ENCODE results near the gene INHBA.

The INHBA gene

GRCh38 chr7:41688906-41689305, 14.0 kb downstream of the INHBA start:
- no peak for DNase-seq (ENCODE audit: low read depth in 2 of 2)

- no peak for DNase-seq (ENCODE audit: low read depth in 2 of 2)
Observed at GRCh38 chr7:41688012-41688625, 14.8 kb downstream of the INHBA start.

GRCh38 chr7:41685684-41686083, 17.2 kb downstream of the INHBA start:
- no peak for DNase-seq (ENCODE audit: low read depth in 2 of 2)

- DNase-seq (ENCODE audit: low read depth in 2 of 2), result no peak
Observed at GRCh38 chr7:41682422-41682821, 20.5 kb downstream of the INHBA start.

- DNase-seq (ENCODE audit: low read depth in 2 of 2), result no peak
Observed at GRCh38 chr7:41679566-41679965, 23.3 kb downstream of the INHBA start.

- DNase-seq (ENCODE audit: low read depth in 2 of 2), result no peak
Observed at GRCh38 chr7:41674505-41675023, 28.3 kb downstream of the INHBA start.

- DNase-seq (ENCODE audit: low read depth in 2 of 2), result no peak
Observed at GRCh38 chr7:41661596-41661995, 41.3 kb downstream of the INHBA start.

- DNase-seq (ENCODE audit: low read depth in 2 of 2), result no peak
Observed at GRCh38 chr7:41659539-41659938, 43.4 kb downstream of the INHBA start.

- DNase-seq (ENCODE audit: low read depth in 2 of 2), result no peak
Observed at GRCh38 chr7:41656366-41656765, 46.5 kb downstream of the INHBA start.

GRCh38 chr7:41655426-41655825, 47.5 kb downstream of the INHBA start:
- no peak for DNase-seq (ENCODE audit: low read depth in 2 of 2)

GRCh38 chr7:41652267-41652666, 50.6 kb downstream of the INHBA start:
- DNase-seq (ENCODE audit: low read depth in 2 of 2), result no peak

GRCh38 chr7:41648501-41648900, 54.4 kb downstream of the INHBA start:
- DNase-seq (ENCODE audit: low read depth in 2 of 2), result no peak

GRCh38 chr7:41643616-41644015, 59.3 kb downstream of the INHBA start:
- no peak for DNase-seq (ENCODE audit: low read depth in 2 of 2)

GRCh38 chr7:41641665-41642014, 61.2 kb downstream of the INHBA start:
- no peak for DNase-seq (ENCODE audit: low read depth in 2 of 2)

- no peak for DNase-seq (ENCODE audit: low read depth in 2 of 2)
Observed at GRCh38 chr7:41641011-41641664, 61.8 kb downstream of the INHBA start.

GRCh38 chr7:41640487-41640886, 62.4 kb downstream of the INHBA start:
- DNase-seq (ENCODE audit: low read depth in 2 of 2), result no peak

GRCh38 chr7:41637049-41637448, 65.8 kb downstream of the INHBA start:
- no peak for DNase-seq (ENCODE audit: low read depth in 2 of 2)
